GM12874 (cell line): ENCODE data around the gene CACNA2D2.

Experiments used
- TF ChIP-seq, protein P1 (sequence below): IDR thresholded peaks from 2 replicates; pipeline ENCODE4 v1.5.1; 2011; ENCODE audit warnings: low read depth, mild to moderate bottlenecking, control low read depth, low read length, moderate library complexity; ENCODE audit not compliant: insufficient read depth

The CACNA2D2 gene

DNA sequence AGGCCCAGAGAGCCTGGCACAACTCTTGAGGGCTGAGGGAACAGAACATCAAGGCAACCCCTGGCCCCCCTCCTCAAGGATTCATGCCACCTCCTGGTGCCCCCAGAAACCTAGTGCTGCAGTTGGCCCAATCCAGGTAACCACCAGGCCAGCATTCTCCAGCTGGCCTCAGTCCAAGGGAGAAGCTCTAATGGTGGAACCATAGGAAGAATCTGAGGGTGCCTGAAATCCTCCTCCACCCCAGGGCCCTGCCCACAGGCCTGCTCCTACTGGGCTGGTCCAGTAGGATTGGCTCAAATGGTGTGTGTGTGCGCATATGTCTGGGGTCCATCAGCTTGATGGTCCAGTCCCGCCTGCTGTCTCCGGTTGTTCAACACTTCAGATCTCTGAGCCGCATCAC is 188.6 kb downstream of the CACNA2D2 start:
- TF ChIP-seq, protein P1, sequence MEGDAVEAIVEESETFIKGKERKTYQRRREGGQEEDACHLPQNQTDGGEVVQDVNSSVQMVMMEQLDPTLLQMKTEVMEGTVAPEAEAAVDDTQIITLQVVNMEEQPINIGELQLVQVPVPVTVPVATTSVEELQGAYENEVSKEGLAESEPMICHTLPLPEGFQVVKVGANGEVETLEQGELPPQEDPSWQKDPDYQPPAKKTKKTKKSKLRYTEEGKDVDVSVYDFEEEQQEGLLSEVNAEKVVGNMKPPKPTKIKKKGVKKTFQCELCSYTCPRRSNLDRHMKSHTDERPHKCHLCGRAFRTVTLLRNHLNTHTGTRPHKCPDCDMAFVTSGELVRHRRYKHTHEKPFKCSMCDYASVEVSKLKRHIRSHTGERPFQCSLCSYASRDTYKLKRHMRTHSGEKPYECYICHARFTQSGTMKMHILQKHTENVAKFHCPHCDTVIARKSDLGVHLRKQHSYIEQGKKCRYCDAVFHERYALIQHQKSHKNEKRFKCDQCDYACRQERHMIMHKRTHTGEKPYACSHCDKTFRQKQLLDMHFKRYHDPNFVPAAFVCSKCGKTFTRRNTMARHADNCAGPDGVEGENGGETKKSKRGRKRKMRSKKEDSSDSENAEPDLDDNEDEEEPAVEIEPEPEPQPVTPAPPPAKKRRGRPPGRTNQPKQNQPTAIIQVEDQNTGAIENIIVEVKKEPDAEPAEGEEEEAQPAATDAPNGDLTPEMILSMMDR: no peak

DNA sequence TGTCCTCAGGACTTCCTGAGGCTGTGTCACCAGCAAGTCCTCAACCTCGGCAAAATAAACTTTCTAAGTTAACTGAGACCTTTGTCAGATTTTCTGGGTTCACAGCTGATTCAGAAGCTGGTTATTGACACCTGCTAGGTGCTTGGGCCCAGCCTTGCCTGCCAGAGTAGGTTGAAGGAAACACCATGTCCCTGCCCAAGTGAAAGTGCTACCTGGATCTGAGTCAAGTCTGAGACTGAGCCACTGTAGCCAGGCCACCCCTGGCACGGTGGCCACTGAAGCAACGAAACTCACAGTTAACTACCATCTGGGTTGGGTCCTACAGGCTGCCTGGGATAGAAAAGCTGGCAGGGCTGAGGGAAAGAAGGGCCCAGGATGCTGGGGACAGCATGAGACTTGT is 189.1 kb downstream of the CACNA2D2 start:
- TF ChIP-seq, protein P1: no peak
